GM12874 (cell line): ENCODE measurements around the gene ROS1.

Experiments
- TF ChIP-seq, protein P1 (sequence below): IDR thresholded peaks from 2 replicates; pipeline ENCODE4 v1.5.1; 2011; ENCODE audit warnings: low read depth, mild to moderate bottlenecking, control low read depth, low read length, moderate library complexity; ENCODE audit not compliant: insufficient read depth

The ROS1 gene

DNA sequence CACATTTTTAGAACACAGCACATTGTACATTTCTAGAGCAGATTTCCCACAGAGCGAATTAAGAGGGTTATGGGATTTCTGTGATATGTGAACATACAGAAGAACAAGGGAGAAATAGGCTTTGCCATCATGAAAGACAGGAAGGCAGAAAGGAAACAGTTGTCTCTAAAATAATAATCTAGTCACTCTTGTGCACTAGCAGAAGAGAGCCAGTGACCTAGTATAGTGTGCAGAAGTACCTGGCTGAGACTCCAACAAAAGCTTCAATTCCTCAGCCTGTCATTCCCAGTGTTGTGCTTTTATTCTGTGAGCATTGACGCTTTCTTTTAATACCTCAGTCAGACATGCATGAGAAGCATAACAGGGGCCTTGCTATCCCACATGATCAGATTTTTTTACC is 39.0 kb upstream of the ROS1 start:
- TF ChIP-seq, protein P1, sequence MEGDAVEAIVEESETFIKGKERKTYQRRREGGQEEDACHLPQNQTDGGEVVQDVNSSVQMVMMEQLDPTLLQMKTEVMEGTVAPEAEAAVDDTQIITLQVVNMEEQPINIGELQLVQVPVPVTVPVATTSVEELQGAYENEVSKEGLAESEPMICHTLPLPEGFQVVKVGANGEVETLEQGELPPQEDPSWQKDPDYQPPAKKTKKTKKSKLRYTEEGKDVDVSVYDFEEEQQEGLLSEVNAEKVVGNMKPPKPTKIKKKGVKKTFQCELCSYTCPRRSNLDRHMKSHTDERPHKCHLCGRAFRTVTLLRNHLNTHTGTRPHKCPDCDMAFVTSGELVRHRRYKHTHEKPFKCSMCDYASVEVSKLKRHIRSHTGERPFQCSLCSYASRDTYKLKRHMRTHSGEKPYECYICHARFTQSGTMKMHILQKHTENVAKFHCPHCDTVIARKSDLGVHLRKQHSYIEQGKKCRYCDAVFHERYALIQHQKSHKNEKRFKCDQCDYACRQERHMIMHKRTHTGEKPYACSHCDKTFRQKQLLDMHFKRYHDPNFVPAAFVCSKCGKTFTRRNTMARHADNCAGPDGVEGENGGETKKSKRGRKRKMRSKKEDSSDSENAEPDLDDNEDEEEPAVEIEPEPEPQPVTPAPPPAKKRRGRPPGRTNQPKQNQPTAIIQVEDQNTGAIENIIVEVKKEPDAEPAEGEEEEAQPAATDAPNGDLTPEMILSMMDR = no peak

DNA sequence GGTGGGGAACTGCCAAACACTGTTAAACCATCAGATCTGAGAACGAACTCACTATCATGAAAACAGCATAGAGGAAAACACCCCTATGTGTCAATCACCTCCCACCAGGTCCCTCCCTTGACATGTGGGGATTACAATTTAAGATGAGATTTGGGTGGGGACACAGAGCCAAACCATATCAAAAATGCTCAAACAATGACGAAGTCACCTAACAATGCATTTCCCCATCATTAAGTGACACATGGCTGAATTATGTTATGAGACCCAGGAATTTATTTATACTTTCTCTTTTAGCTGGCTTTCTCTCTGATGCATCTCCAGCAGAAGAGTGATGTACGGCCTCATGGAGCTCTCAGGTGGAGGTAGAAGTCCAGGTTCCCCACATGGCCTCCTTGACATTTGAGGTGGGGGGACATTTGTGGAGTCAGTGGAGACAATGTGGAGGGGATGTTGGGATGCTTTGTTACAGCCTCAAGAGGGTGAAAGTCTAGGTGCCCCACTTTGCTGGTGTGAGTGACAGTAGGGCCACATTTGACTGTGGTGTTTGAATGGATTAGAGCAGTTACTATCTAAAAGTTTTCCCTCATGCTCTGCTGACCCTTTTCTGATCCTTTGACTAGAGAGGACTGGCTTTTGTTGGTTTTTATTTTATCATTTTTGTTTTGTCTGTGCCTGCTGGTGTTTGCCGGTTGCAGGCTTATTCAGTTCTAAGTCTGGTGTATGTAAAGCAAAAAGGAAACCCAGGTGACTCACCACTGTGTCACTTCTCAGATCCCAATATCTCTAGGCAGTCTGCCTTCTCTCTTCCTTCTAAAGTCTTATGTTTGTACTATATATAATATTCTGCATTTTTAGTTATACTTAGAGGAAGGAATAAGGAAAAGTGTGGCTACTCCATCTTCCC is 38.3 kb upstream of the ROS1 start:
- TF ChIP-seq, protein P1 = no peak

DNA sequence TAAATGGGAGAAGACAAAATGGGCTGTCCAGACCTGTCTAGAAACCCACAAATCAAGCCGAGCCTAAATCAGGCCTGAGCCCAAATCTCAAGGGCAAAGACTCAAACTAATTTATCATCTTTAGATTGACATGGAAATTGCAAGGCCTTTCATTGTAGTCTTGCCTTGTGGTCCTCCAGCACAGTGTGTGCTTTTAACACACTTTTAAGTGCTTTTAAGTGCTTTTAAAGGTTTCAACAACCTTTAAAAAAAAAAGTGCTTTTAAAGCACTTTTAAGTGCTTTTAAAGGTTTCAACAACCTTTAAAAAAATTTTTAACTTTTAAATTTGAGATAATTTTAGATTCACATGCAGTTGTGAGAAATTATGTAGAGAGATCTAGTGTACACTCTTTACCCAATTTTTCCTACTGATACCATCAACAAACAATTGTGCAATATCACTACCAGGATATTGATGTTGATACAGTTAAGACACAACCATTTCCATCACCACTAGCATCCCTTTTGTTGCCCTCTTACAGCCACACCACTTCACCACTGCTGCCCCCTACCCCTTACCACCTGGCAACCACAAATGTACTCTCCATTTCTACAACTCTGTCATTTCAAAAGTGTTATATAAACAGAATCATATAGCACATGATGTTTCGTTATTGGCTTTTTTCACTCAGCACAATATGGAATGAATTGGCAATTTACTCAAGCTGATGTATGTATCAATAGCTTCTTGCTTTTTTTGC is 33.6 kb upstream of the ROS1 start:
- TF ChIP-seq, protein P1 = no peak

DNA sequence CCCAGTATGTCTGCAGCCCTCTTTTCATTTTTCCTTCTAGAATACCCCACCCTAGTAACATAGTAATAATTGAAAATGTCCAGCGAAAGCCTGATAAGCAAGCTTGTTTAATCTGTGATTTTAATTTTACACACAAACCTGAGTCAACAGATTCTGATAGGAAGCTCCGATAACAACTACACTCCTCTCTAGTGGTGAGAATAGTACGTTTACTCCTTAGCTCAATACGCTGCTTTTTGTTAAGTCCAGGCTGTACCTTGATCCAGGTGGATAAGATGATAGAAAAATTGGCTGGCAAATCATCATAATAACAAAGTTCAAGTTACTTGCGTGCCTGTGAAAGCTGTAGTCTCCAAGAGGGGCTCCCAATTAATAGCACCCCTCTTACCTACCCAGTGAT is 31.3 kb upstream of the ROS1 start:
- TF ChIP-seq, protein P1 = no peak

DNA sequence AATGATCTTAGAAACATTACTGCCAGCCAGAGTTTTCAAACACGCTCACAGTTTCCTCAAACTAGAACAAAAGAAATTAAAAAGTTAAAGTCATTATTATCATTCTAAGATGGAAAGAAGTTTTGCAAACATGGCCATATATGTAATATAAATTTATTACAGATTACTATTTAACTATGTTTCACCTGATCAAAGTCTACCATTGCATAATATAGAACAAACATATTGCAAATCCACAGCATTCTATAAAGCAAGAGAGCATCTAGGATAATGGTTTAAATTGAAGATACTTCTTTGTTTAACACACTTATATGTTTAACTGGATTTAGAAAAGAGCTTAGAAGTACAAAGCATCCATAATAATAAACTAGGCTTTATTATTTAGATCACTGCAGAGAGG is 30.5 kb upstream of the ROS1 start:
- TF ChIP-seq, protein P1 = no peak

DNA sequence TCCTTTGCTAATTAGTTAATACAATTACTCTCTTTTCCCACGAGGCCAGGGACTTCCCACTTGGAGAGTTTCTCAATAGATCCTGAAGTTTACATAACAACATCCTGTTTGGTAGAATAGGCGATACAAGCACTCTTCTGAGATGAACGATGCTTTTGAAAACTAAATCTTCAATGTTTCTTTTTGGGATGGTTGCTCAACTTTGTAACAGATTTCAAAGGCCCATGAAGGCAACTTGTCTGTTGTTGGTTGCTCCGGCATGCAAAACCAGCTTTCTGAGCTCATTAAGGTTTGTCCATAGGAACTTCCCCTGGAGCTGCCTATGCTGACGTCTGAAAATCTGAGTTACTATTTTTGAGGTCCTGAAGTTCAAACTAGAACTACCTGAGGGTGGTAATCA is 25.9 kb upstream of the ROS1 start:
- TF ChIP-seq, protein P1 = no peak
